GM21786 (cell line): ENCODE data around the gene TPSG1.
"Not testable (repeated sequence)": the region's sequence is repeated elsewhere in the genome, so short reads cannot be mapped to it uniquely, and the experiment has no call there.

Source experiments
- ATAC-seq: cut with Tn5 transposase; IDR thresholded peaks from one replicate; pipeline ENCODE4 v1.9.1; 2021; ENCODE audit not compliant: unreplicated experiment

The TPSG1 gene

DNA sequence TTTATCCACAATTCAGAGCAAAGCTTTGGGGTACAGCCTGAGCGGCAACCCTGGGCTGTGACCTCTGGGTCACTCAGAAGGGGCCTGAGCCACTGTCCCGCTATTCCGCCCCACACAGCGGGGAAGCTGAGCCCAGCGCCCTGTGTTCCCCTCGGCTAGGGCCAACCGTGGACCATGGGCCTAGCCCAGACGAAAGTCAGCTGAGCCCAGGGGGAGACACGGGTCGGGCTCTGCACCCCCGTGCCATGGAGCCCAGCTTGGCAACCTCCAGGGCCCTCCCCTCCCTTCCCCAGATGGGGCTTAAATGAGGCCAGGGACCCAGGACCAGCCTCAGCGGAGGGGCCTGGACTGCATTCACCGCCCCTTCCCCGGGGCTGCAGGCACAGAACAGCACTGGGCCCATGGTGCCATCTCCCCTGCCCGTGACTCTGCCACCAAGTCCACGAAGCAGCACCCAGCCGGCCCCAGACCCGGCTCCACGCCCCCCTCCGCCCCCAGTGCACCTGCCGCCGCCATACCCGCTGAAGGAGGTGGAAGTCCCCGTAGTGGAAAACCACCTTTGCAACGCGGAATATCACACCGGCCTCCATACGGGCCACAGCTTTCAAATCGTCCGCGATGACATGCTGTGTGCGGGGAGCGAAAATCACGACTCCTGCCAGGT is 32.6 kb upstream of the TPSG1 start:
- ATAC-seq = no peak

GRCh38 chr16:1256874-1257322 is 31.8 kb upstream of the TPSG1 start:
- no peak for ATAC-seq

- not testable (repeated sequence) for ATAC-seq
Observed at GRCh38 chr16:1256296-1256873, 31.3 kb upstream of the TPSG1 start.

DNA sequence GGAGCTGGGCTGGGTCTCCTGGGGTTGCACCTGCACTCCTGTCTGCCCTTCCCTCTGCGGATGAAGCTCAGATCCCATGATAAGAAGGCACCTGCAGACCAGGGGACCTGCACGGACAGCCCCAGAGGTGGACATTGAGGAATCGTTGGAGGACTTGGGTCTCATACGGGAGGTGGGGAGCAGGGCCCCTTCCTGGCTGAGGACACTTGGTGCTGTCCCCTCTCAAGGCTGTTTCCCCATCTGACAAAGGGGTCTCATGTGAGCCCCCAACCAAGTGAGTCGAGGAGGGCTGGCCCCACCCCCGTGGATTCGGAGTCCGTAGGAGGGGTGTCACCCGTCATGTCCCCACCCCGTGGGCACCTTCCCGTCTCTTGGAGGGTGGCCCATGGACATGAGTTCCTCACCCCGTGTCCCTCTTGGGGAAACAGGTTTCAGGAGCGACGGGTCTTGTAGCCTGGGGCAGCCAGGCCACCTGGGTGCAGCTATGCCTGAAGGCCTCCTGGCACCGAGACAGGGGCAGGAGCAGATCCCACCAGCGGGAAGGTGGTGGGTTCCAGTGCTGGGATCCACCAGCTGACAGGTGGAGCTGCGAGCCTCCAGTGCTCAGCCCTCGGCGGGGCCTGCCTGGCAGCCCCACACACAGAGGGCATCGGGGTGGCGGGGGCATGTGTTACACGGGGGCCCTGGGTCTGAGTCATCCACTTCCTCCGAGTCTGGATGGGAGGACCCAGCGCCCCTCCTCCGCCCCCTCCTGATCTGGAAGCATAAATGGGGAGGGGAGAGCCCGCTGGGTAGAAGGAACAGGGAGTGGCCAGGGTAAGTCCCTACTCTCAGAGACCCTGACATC is 30.4 kb upstream of the TPSG1 start, which contains the start of gene TPSD1:
Gene TPSD1 (plus strand): TSS at position 794 of the 847 bp plus-strand sequence. CDS start 212 bp downstream, outside the sequence.
- ATAC-seq = not testable (repeated sequence)

GRCh38 chr16:1254821-1255220 is 29.8 kb upstream of the TPSG1 start:
- ATAC-seq = not testable (repeated sequence)

DNA sequence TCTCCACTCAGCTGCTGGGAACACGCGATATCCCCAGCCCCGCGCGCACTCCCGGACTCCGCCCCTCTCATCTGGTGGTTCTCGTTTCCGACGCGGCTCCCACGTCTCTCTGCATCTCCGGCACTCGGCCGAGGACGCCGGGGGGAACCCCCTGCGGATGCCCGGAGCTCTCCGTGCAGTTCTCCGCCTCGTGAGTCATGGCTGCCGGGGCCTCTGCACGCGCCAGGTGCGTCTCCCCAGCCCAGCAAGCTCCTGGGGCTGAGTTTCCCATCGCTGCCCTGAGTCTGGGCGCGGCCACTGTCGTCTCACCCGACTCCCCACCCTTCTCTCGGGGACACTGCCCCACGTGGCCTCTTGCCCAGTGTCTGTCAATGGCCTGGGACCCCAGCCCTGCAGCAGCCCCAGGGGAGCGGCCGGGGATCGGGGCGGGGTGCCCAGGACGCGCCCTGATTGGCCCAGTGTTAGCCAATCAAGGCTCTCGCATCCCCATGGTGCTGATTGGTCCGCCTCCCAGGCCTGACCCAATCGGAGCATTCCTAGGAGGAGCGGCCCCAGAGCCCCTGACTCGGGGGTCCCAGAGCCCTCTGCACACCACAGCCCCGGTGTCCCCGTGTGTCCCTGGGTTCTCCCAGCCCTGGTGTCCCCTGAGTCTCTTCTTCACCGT is 28.8 kb upstream of the TPSG1 start:
- not testable (repeated sequence) for ATAC-seq

GRCh38 chr16:1249031-1249755 is 24.1 kb upstream of the TPSG1 start:
- not testable (repeated sequence) for ATAC-seq

DNA sequence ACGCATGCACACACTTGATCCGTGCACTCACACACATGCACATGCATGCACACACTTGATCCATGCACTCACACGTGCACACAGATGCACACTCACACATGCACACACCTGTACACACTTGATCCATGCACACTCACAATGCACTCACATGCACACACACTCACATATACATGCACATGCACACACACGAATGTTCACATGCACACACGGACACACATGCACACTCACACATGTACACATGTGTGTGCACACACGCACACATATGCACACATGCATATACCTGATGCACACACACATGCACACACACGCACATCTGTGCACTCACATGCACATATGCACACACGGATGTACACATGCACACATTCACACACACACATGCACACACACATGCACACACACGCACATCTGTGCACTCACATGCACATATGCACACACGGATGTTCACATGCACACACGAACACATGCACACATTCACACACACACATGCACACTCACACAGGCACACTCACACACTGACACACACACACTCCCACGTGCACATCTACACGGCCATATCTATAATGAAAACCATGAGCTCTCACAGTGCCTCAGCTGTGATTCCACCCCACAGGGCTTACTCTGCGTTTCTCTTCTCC is 23.0 kb upstream of the TPSG1 start:
- ATAC-seq = not testable (repeated sequence)

GRCh38 chr16:1245452-1246020 is 20.5 kb upstream of the TPSG1 start:
- ATAC-seq = no peak

DNA sequence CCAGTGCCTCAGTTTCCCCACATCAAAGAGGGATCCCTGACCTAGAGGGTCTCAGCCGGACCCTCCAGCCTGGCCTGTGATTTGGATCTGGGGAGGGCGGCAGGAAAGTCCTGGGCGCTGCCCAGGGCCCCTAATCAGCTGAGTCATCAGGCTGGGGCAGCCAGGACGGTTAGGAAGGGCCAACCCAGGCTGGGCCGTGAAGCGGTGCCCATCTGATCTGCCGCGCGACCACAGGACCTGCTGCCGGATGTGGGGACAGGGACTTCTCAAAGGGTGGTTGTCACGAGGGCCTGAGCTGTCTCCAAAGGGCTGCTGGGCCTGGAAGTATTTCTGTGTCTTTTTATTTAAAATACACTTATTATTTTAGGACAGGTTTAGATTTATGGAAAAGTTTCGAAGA is 19.8 kb upstream of the TPSG1 start:
- ATAC-seq = no peak

DNA sequence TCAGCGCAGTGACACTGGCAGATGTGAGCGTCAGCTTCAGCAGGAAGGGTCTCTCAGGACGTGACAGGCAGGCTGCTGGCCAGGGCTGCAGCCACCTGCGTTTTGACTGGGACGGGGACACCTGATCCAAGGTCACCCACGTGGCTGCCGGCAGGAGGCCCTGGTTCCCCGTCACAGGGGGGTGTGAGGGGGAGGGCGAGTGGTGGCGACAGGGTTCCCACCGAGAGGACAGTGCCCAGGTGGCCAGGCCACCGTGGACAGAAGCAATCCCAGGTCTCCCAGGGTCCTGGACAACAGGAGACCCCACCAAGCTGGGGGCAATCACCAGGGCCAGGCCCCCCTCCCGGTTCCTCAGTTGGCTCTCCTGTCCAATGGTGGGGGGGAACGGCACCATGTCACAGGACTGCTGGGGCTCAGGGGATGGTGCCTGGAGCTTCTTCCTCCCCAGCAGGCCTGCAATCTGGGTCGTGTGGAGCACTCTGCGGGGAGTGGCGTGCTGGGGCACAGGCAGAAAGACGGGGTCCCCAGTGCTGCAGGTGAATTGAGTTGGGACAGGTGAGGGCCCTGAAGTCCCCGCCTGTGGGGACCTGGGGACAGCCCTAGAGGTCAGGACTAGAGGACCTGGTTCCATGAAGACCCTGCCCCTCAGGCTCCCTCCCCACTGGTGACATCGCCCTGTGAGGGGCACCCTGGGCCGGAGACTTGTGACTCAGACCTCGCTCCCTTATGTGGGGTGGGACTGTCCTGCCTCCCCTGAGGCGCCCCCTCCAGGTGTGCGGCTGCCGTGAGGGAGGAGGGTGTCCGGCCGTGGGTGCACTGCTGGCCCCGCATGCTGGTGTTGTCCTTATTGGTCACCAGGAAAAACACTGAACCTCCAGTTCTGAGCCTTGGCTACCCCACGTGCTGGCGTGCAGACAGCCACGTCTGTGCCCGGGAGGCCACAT is 19.1 kb upstream of the TPSG1 start:
- not testable (repeated sequence) for ATAC-seq

DNA sequence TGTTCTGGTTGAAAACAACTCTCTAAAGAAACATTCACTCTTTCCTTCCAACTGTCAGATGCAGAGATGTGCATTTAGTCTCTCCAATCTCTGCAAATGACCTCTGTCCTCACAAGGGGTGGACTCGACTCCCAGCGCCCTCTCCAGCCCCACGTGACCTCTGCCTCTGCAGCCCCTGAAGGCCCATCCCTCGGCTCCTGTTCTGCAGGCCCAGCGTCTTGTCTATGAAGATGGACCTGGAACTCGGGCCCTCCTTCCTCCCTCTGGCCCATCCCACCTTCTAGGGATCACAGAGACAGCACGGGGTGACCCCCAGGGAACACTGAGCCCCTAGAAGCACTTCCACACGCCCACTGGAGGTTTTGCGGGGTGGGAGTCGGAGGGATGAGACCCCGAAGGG is 18.3 kb upstream of the TPSG1 start:
- not testable (repeated sequence) for ATAC-seq

DNA sequence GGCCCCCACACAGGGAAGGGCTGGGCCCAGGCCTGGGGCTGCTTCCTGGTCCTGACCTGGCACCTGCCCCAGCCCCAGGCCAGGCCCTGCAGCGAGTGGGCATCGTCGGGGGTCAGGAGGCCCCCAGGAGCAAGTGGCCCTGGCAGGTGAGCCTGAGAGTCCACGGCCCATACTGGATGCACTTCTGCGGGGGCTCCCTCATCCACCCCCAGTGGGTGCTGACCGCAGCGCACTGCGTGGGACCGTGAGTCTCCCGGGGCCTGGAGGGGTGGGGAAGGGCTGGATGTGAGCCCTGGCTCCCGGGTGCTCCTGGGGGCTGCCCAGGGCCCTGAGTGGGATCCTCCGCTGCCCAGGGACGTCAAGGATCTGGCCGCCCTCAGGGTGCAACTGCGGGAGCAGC is 16.0 kb upstream of the TPSG1 start:
- ATAC-seq = not testable (repeated sequence)

DNA sequence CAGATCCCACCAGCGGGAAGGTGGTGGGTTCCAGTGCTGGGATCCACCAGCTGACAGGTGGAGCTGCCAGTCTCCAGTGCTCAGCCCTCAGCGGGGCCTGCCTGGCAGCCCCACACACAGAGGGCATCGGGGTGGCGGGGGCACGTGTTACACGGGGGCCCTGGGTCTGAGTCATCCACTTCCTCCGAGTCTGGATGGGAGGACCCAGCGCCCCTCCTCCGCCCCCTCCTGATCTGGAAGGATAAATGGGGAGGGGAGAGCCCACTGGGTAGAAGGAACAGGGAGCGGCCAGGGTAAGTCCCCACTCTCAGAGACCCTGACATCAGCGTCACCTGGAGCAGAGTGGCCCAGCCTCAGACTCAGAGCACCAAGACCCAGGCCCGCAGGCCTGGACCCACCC is 15.4 kb upstream of the TPSG1 start, which contains the start of gene TPSAB1:
Gene TPSAB1 (plus strand): TSS at position 270 of the 400 bp plus-strand sequence. CDS start 234 bp downstream, outside the sequence.
- not testable (repeated sequence) for ATAC-seq

DNA sequence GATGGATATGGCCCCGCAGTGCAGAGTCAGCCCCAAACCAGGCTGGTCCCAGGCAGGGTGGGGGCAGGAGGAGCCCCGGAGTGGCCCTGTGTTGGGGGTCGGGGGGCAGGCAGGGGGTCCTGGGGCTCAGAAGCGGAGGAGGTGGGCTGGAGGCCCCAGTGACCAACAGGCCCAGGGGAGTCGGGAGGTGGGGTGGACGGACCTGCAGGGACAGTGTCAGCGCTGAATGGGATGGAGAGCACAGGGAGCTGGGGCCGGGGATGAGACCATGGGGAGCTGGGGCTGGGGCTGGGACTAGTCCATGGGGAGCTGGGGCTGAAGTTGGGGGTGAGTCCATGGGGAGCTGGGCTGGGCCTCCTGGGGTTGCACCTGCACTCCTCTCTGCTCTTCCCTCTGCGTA is 14.5 kb upstream of the TPSG1 start:
- not testable (repeated sequence) for ATAC-seq

DNA sequence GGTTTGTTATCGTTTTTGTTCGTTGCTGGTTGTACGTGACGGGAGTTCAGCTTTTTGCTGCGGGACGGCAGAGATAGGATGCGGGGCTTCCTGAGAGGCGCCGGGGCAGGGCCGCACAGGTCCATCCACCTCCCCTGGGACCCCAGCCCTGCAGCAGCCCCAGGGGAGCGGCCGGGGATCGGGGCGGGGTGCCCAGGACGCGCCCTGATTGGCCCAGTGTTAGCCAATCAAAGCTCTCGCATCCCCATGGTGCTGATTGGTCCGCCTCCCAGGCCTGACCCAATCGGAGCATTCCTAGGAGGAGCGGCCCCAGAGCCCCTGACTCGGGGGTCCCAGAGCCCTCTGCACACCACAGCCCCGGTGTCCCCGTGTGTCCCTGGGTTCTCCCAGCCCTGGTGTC is 13.8 kb upstream of the TPSG1 start:
- ATAC-seq = not testable (repeated sequence)

GRCh38 chr16:1237990-1238389 is 12.9 kb upstream of the TPSG1 start:
- no peak for ATAC-seq

DNA sequence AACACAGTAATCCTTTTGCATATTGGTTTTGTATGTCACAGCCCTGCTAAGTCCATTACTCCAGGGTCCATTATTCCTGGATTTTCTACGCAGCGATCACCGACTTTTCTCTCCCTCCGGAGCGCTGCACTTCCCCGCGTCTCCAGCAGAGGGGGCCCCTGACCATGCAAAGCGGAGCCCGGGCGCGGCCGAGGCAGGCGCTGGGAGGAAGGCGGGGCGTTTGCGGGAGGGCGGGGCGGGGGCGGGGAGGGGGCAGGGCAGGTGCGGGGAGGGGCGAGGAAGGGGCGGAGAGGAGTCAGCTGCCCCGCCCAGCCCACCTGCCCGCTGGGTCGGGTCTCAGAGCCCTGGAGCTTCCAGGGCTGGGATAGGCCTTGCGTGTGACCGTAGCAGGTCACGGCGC is 11.6 kb upstream of the TPSG1 start:
- not testable (repeated sequence) for ATAC-seq
